Measurements from ENCODE around the gene DSTYK. TPM values are rescaled to one million over a fixed set of nuclear protein-coding genes. Genes with fewer than 3 reads are reported as not detected.

Gene DSTYK
- total and polyA plus RNA-seq, 7 donors, result 1.6 to 13.3 (median 9.1) TPM

- no peak for DNase-seq
- Histone ChIP-seq H3K4me3 (no peak overlapping the region), H3K4me1 (no peaks in the 10 kb centered on the region), H3K27ac (no peak overlapping the region), H3K36me3 (peaks cover 0 to 85% (median 17%) of the 10 kb centered on the region in 4 donors), H3K27me3 (no peaks in the 10 kb centered on the region), H3K9me3 (no peaks in the 10 kb centered on the region)
- intact Hi-C loops (cut with DNase I), result no loop called here
- TF ChIP-seq POLR2A (IDR thresholded peaks at IDR 0.05) (no peak), POLR2AphosphoS5 (IDR thresholded peaks at IDR 0.05) (no peak), CTCF (IDR thresholded peaks at IDR 0.05) (no peak), EP300 (IDR thresholded peaks at IDR 0.05) (no peak)
Observed at GRCh38 chr1:205111354-205111753, 100.1 kb downstream of the DSTYK start.

GRCh38 chr1:205109711-205110110 is 101.8 kb downstream of the DSTYK start:
- no peak for DNase-seq
- WGBS, 2 donors, result 79 to 88% methylated on average over 5 of the region's 5 CpGs
- H3K27me3 ChIP-seq, result no peaks in the 10 kb centered on the region
- intact Hi-C loops (cut with DNase I), result no loop called here
- TF ChIP-seq POLR2AphosphoS5 (IDR thresholded peaks at IDR 0.05) (no peak), CTCF (IDR thresholded peaks at IDR 0.05) (no peak), POLR2A (IDR thresholded peaks at IDR 0.05) (no peak)
- H3K4me3 ChIP-seq, result no peak overlapping the region
- no peak overlapping the region for H3K27ac ChIP-seq
- peaks cover 7 to 91% (median 18%) of the 10 kb centered on the region in 4 donors for H3K36me3 ChIP-seq
- H3K4me1 ChIP-seq, result no peaks in the 10 kb centered on the region
- H3K9me3 ChIP-seq, result no peaks in the 10 kb centered on the region

- no peak overlapping the region for H3K4me3 ChIP-seq
- peaks cover 12 to 91% (median 20%) of the 10 kb centered on the region in 4 donors for H3K36me3 ChIP-seq
- no peaks in the 10 kb centered on the region for H3K27me3 ChIP-seq
- TF ChIP-seq POLR2A (IDR thresholded peaks at IDR 0.05) (no peak), EP300 (IDR thresholded peaks at IDR 0.05) (no peak), POLR2AphosphoS5 (IDR thresholded peaks at IDR 0.05) (no peak), CTCF (IDR thresholded peaks at IDR 0.05) (no peak)
- no peak for DNase-seq
- no peaks in the 10 kb centered on the region for H3K4me1 ChIP-seq
- 94 to 95% methylated on average over 1 of the region's 1 CpG for WGBS, 2 donors
- no peak overlapping the region for H3K27ac ChIP-seq
- H3K9me3 ChIP-seq, result no peaks in the 10 kb centered on the region
- intact Hi-C loops (cut with DNase I), result no loop called here
Observed at GRCh38 chr1:205109269-205109668, 102.2 kb downstream of the DSTYK start.

GRCh38 chr1:205108464-205108863 is 103.0 kb downstream of the DSTYK start:
- WGBS, 2 donors, result 84 to 92% methylated on average over 4 of the region's 4 CpGs
- TF ChIP-seq EP300 (IDR thresholded peaks at IDR 0.05), result no peak
- TF ChIP-seq POLR2A (IDR thresholded peaks at IDR 0.05), result no peak
- no peak for TF ChIP-seq POLR2AphosphoS5 (IDR thresholded peaks at IDR 0.05)
- no peak for TF ChIP-seq CTCF (IDR thresholded peaks at IDR 0.05)
- Histone ChIP-seq H3K4me1 (no peaks in the 10 kb centered on the region), H3K27ac (no peak overlapping the region), H3K4me3 (no peak overlapping the region), H3K36me3 (peaks cover 14 to 91% (median 24%) of the 10 kb centered on the region in 4 donors), H3K9me3 (no peaks in the 10 kb centered on the region), H3K27me3 (no peaks in the 10 kb centered on the region)
- intact Hi-C loops (cut with DNase I), result no loop called here
- DNase-seq, result no peak

- TF ChIP-seq POLR2AphosphoS5 (IDR thresholded peaks at IDR 0.05), result no peak
- TF ChIP-seq CTCF (IDR thresholded peaks at IDR 0.05), result no peak
- no peak for TF ChIP-seq POLR2A (IDR thresholded peaks at IDR 0.05)
- no peak for TF ChIP-seq EP300 (IDR thresholded peaks at IDR 0.05)
Observed at GRCh38 chr1:205107327-205107726, 104.2 kb downstream of the DSTYK start.

More at GRCh38 chr1:205107327-205107726, 104.2 kb downstream of the DSTYK start:
- intact Hi-C loops (cut with DNase I), result no loop called here
- 97% methylated on average over 4 of the region's 4 CpGs for WGBS, 2 donors
- peaks cover 14 to 91% (median 31%) of the 10 kb centered on the region in 4 donors for H3K36me3 ChIP-seq
- no peak for DNase-seq
- H3K27me3 ChIP-seq, result no peaks in the 10 kb centered on the region
- no peaks in the 10 kb centered on the region for H3K9me3 ChIP-seq
- H3K4me3 ChIP-seq, result no peak overlapping the region
- H3K4me1 ChIP-seq, result no peaks in the 10 kb centered on the region
- no peak overlapping the region for H3K27ac ChIP-seq
